Measurements from ENCODE around the gene TBK1.

- no peak for TF ChIP-seq POLR2A (IDR thresholded peaks at IDR 0.05)
- TF ChIP-seq, protein P1, sequence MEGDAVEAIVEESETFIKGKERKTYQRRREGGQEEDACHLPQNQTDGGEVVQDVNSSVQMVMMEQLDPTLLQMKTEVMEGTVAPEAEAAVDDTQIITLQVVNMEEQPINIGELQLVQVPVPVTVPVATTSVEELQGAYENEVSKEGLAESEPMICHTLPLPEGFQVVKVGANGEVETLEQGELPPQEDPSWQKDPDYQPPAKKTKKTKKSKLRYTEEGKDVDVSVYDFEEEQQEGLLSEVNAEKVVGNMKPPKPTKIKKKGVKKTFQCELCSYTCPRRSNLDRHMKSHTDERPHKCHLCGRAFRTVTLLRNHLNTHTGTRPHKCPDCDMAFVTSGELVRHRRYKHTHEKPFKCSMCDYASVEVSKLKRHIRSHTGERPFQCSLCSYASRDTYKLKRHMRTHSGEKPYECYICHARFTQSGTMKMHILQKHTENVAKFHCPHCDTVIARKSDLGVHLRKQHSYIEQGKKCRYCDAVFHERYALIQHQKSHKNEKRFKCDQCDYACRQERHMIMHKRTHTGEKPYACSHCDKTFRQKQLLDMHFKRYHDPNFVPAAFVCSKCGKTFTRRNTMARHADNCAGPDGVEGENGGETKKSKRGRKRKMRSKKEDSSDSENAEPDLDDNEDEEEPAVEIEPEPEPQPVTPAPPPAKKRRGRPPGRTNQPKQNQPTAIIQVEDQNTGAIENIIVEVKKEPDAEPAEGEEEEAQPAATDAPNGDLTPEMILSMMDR (IDR thresholded peaks at IDR 0.05), result no peak
Measured at GRCh38 chr12:64407342-64408223, 44.3 kb upstream of the TBK1 start.

Data from upper lobe of left lung (tissue), 4 donors.